Raji (cell line): ENCODE data around the gene CELA1.

ENCODE experiments used
- POLR2A ChIP-seq: IDR thresholded peaks from 2 replicates; pipeline ENCODE4 v1.6.1; 2011; ENCODE audit warnings: low read depth, low read length, control low read depth; ENCODE audit not compliant: insufficient read depth

CELA1 gene

DNA sequence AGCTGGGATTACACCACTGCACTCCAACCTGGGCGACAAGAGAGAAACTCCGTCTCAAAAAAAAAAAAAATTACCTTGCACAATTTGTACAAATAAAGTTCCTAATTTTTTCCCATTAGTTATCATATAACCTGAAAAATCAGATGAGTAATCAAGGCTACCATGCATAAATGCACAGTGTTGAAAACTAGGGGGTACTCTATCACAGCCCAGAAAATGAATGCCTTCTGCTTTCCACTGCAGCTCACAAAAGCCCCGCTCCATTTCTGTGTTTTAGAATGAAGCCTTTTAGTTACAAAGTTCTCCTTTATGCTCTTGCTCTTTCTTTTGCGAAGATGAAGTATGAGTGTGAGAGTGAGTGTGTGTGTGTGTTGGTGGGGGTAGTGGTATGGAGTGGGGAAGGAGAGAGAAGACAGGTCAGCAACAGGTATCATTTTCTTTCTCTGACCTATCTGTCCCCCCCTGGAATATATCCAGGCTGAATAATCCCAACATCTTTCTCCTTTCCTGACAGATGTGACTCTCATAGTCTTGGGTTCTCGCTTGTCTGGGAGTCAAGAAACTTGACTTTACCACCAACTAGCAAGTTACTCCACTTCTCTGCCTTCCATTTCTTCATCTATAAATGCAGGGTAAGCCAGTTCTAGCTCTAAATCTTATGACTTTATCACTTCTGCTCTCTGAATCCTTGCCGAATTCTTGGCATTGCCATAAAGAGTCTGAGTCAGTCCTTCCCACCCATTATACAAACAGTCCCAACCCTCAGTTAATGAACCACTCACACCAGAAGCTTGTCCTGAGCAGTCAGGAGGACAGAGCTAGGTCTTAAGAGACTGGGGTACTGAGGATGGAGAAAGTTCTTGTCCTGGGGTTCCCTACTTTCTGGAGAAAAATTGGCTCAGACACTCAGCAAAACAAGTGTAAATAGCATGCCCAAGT lies 38.6 kb downstream of the CELA1 start:
- no peak for TF ChIP-seq POLR2A

DNA sequence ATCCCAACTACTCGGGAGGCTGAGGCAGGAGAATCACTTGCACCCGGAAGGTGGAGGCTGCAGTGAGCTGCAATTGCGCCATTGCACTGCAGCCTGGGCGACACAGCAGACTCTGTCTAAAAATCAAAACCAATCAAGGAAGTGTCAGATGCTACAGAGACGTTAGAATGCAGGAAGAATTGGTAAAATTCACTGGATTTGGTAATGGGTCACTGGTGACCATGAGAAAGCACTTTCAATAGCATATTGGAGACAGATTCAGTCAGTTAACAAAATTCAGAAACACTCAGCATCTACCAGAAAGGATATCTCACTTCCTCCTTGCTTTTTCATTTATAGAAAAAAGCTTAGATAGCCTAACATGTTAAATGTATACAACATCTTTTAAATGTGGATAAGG lies 40.0 kb downstream of the CELA1 start:
- TF ChIP-seq POLR2A: no peak

DNA sequence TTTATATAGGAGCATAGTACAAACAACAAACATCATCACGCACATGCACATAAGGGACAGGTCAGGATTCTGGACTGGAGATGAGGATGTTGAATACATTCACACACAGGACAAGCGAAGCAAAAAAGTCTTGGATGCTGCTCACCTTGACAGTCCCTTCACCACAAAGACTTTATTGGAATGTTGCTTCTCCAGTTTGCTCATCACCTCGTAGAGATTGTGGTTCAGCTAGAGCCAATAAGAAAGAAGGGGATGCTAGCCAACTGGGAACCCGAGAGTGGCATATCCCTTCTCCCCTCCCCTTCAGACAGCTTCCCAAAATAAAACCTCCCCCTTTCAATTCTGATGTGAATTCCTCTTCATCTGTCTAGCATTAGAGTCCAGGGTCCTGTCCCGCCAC lies 50.8 kb downstream of the CELA1 start:
- no peak for TF ChIP-seq POLR2A

DNA sequence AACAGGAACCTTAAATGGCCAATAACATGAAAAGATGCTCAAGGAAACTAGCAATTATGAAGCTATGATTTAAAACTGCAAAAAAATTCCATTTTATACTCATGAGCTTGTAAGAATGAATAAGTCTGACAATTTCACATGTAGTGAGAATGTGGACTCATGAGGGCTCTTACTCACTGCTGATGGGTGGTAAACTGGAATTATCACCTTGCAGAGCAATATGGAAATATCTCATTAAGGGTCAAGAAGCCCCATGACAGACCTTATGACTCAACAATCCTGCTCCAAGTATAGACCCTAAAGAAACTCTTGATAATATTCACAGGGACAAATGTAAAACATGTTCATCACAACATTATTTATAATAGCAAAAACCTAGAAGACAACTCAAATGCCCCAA lies 52.8 kb downstream of the CELA1 start:
- no peak for TF ChIP-seq POLR2A

DNA sequence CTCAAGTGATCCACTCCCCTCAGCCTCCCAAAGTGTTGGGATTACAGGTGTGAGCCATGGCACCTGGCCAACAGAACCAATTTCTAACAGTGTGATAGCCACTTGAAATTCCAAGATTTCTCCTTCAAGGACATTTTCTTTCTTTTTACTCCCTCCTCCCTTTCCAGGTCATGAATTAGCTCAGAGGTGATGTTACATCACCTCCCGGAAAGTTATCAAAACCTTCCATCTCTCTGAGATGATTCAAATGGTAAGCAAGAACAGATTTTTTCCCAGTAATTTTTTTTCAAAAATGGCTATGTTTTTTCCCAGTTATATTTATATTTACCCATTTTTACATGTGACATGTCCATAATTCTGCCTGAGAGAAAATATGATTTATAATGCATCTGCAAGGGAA lies 60.6 kb downstream of the CELA1 start:
- TF ChIP-seq POLR2A: no peak

DNA sequence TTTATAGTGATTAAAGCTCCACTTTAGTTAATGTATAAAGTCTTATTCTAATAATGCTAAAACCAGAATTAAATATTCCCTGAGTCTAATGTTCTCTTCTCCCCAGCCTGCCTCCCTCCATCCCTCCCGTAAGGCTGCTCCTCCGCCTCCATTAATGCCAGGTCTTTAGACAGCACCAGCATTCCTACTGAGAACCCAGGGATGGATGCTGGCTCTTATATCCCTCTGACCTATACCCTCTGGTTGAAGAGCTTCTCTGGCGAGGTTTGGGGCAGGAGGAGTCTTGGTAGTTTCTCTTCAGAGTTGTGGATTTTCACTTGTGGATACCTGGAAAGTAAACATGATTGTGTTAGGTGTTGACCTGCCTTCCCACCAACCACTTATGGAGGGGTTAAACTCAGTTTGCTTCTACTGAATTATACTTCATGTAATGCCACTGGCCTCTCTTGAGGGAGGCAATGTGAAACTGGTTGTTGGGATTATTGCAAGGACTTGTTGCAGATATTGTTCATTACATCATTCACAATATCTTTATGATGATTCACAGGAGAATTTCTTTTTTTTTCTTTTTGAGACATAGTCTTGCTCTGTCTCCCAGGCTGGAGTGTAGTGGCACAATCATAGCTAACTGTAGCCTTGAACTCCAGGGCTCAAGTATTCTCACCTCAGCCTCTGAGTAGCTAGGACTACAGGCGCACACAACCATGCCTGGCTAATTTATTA lies 65.1 kb downstream of the CELA1 start:
- no peak for TF ChIP-seq POLR2A
